Stimulated activated CD8-positive, alpha-beta memory T cell treated with anti-CD3 and anti-CD28 coated beads, Interleukin-4, amount 100 ng/mL, for 1 hour (primary cell): Measurements from ENCODE around the gene POR.
"Not testable (repeated sequence)": the region's sequence is repeated elsewhere in the genome, so short reads cannot be mapped to it uniquely, and the experiment has no call there.

Experiments used
- DNase-seq, 2 donors: peaks; one replicate each; pipeline ENCODE4 v3.0.0-alpha.2; 2020; ENCODE audit warnings: low read depth in 2 of 2, low spot score in 1 of 2

POR gene

DNA sequence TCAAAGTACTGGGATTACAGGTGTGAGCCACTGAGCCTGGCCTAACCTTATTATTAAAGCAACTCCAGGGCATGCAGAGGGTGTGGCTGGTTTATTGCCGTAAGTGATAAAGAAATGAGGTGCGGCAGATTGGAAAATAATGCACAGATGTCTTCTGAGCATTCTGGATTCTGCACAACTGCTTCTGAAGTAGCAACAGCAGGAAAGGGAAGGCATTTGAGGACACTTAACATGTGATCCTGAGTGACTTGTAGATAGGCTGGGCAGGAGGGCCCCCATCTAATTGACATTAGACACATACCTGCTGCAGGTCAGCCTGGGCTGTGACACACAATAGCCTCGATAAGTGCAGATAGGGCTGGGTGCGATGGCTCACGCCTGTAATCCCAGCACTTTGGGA, 30.5 kb upstream of the POR start:
- no peak for DNase-seq

DNA sequence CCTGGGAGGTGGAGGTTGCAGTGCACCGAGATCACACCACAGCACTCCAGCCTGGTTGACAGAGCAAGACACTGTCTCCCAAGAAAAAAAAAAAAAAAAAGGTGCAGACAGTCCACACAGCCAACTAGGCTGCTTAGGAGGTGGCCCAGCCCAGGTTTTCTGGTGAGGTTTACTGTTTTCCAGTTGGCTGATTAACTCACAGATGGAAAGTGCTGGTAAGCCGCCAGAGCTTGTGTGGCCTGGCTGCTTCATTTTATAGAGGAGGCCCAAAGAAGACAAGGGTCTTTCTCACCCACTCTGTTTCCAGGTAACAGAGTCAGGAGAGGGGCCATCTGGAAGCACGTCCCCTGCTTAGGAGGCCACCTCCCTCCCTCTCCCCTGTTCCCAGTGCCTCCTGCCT, 29.9 kb upstream of the POR start:
- no peak for DNase-seq

DNA sequence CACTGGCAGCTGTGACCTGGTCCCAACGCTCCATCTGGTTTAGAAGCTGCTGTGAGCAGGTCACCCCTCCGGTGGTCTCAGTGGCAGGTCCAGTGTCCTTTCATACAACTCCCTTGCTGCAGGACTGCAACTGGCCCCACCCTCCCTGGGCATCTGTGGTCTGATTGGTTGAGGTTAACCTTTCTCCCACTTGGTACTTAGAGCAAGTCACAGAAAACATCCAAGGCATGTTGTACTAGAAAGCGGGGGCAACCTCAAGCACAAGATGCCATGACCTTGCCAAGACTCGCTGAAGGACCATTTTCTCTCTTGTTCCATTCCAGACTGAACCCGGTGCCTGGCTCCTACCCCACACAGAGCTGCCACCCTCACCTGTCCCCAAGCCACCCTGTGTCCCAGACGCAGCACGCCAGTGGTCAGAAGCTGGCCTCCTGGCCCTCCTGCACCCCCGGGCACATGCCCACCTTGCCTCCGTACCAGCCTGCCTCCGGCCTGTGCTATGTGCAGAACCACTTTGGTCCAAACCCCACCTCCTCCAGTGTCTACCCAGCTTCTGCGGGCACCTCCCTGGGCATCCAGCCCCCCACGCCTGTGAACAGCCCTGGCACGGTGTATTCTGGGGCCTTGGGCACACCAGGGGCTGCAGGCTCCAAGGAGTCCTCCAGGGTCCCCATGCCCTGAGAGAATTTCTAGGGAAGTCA, 27.1 kb upstream of the POR start:
- DNase-seq = no peak

DNA sequence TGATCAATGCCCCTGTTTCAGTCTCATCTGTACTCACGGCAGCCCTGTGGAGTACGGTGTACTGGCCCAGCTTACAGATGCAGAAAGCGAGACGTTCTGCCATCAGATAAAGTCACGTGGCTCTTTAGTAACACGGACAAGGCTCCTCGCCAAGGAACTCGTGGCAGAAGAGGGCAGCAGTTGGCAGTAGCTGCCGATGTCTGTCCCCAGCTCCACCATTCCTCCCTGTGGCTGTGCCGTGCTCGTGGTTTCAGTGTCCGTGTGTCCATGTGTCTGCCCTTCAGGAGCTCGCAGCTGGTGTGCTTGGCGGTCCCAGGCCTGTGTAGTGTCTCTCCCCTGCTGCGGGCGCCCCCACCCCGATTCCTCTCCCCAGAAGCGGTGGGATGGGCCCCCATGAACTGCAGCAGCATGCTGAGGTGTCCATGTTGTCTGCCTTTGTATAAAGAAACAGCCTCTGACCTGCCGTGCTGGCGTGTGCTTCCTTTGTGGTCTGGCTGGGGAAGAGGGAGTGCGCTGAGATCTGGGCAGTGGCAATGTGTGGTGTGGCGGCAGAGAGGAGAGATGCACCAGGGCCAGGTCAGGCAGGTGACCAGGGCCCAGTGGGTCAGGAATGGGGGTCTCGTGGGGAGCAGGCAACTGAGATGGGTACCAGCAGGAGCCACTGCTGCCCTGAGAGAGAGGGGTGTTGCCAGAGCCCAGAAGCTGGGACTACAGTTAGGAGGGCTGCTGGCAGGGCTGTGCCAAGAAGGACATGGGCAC, 26.3 kb upstream of the POR start:
- no peak for DNase-seq

DNA sequence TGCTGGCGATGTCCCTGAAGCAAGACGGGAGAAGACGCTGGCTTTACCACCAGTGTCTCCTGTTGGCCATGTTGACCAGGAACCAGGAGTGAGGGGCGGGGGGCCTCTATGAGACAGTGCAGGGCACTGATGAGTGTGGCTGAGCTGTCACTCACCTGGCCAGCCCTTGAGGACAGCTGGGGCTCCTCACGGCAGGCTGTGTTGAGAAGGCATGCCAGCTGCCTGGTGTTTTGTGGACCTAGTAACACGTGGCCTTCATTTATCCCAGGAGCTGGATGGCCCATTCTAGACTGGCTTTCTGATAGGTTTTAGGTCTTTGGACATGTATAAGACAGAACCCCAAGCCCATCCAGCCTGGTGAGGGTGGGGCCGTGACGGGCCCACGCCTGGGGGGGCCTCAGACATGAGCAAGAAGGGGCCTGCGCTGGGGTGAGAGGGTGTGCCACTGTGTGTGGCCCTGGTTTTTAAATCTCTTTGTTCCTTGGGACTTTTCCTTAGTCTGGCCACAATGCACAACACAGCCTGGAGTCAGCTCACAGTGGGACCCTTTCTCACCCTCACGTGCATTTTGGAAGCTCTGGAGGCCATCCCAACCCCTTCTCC, 25.6 kb upstream of the POR start:
- DNase-seq = no peak

DNA sequence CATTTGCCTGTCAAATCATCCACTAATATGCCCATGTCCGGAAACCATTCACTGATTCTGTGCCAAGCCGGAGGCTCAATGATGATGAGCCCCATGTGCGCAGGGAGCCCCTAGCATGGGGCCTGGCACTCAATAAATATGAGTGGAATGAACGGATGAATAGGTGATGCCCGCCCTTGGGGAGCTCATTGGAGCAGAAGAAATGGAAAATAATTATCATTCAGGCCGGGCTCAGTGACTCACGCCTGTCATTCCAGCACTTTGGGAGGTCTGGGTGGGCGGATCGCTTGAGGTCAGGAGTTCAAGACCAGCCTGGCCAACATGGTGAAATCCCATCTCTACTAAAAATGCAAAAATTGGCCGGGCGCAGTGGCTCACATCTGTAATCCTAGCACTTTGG, 25.1 kb upstream of the POR start:
- DNase-seq = no peak

DNA sequence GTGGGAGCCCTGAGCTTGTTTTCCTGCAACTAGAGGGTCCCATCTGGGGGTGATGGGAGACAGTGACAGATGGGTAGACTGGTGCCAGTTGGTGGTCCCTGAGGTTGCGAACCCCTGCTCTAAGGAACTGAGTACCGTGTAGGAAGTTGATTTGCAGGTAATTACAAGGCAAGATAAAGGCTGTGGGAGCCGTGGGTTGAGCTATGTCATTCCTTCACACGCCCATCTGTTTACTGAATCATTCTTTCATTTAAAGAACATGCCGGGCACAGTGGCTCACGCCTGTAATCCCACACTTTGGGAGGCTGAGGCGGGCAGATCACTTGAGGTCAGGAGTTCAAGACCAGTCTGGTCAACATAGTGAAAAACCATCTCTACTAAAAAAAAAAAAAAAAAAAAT, 23.7 kb upstream of the POR start:
- DNase-seq = not testable (repeated sequence)

DNA sequence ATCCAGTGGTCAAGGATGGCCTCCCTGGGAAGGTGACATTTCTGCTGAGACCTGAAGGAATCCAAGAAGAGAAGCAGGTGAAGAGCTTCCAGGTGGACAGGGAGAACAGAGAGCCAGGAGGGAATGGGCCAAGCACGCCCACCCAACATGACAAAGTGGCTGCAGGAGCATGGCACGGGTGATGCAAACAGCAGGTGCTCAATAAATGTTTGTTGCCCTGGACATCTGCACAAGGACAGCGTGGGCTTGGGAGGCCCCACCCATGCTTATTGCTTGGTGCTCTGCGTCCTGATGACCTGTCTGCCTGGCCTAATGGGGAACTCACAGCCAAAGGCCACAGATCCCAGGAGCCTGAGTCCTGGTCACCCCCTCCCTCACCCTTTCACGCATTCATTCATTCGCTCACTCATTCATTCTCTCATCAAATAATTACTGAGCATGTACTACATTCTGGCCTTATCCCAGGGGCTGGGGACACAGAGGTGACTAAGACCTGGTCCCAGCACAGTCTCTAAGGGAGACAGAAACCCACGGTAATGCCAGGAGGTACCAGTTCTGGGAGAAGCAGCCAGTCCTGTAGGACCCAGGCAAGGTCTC, 23.0 kb upstream of the POR start:
- DNase-seq = no peak

DNA sequence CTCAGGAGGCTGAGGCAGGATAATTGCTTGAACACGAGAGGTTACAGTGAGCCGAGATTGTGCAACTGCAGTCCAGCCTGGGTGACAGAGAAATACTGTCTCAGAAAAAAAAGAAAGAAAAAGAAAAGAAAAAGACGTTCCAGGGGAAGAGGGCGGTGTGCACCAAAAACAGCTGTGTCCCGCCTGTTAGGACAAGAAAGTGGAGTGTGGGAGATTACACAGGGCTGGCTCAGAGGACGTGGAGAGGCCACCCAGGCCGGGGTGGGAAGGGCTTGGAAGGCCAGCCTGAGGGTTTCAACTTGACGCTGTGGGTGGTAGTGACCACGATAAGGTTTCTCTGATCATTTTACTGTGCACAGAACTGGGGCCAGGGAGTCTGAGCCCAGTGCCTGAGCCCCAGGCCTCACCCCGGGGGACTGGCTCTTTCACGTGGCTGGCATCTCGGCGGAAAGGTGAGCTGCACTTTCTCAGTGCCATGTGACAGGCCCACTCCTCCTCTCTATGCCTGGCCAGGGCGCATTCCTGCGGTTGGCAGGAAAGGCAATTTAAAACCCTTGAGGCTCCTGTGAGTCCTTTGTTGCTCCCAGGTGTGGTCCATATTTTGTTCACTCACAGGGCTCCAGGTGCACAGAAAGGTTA, 22.2 kb upstream of the POR start:
- DNase-seq = no peak

DNA sequence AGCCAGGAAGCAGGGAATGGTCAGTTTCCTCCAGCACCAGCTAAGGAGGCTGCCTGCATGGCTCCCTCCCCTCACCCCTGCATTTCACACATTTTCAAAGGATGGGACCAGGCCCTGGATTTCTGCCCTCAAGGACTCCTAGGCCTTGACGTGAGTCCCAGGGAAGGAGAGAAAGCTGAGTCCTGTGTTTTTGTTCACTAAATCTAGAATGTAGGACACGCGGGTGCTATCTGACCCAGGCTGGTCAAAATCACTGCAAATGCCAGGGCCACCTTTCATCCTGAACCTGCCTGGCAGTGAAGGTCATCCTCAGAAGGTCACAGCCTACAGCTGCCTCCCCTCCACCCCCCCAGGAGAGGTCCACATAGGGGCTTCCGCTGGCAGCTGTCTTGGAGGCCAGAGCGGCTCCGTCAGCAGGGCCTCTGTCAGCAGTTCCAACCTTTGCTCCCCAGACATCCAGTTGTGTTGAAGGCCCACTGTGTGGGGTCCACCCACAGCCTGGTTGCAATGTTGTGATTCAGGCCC, 18.1 kb upstream of the POR start:
- DNase-seq = no peak

DNA sequence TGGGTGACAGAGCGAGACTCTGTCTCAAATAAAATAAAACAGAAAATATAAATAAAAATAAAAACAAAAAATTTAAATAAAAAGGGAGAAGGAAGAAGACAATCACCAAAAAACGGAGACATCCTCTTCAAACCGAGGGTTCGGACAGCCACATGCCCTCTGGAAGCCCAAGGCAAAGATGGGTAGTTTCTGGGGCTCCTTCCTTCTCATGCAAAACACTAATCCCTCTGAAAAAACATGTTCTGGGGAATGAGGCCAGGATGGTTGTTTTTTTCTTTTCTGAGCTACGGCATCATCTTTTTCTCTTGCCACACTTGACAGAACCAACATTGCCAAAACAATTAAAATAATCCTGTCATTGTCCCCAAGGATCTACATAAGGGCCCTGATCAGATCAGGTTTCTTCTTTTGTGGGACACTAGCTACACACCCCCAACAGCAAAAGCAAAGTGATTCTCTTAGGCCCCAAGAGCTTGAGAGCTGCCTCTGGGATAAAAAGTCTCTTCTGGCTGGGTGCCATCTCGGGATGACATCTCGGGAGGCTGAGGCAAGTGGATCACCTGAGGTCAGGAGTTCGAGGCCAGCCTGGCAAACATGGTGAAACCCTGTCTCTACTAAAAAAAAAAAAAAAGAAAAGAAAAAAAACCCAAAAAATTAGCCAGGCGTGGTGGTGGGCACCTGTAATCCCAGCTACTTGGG, 14.2 kb upstream of the POR start:
- no peak for DNase-seq

DNA sequence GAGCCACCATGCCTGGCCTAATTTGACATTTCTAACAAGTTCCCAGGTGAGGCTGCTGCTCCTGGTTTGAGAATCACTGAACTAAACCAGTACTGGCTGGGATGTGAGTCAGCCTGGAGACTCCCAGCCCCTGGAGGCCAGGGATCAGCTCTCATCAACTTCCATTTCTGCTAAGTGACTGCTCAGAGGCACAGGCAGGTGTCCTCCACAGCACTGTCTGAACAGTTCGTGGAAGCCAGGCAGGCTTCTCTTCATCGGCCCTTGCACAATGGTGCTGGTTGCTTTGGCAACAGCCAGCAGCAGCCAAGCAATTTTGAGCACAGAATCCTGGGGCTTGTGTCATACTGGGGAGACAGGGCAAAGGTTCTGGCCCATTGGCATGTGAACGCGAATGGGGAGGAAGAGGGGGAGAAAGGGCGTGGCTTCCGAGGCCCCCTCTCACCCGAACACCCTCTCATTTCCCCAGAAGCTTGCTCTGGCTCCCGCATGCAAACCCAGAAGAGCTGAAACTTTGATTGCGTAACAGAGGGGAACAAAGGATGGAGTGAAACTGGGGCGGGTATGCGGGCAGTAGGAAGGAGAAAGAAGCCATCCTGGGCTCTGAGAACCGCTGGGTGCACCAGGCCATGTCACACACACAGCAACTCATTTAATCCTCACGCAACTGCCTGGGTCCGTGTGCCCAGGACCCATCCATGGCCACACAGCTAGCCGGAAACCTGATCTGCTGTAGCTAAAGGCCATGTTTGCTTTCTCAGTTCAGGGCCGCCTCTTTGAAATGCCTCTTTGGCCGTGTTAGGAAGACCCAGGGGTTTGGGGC, 9.0 kb upstream of the POR start:
- no peak for DNase-seq

DNA sequence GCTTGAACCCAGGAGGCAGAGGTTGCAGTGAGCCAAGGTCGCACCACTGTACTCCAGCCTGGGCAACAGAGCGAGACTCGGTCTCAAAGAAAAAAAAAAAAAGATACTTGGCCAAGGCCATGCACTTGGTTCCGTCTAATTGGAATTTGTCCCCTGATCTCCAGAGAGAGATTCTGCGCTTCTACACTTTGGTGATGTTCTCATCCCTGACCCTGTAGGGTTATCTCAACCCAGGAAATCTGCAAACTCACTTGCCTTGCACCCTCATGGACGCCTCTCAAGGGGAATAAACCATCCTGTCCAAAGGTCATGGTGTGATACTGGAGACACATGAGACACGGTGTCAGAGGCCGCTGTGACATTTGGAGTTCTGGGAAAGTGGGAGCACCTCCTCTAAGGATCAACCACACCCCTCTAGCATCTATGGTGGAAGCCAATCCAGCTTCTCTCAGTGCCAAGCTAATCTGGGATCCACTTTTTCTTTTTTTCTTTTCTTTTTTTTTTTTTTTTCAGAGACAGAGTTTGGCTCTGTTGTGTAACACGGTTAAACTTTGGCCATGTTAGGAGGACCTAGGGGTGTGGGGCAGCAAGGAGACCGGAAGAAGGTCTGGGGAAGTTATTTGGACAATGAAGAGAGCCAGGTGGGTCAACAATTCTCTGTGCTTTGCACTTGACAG, 7.8 kb upstream of the POR start:
- DNase-seq = no peak

DNA sequence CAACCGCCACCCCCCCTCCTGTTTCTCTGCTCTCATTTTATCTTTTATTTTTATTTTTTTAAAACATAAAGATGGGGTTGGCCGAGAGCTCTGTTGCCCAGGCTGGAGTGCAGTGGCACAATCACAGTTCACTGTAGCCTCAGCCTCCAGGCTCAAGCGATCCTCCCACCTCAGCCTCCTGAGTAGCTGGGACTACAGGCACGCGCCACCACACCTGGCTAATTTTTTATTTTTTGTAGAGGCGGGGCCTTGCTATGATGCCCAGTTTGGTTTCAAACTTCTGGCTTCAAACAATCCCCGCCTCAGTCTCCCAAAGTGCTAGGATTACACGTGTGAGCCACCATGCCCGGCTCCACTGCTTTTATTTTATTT, 7.3 kb upstream of the POR start:
- DNase-seq = not testable (repeated sequence)

DNA sequence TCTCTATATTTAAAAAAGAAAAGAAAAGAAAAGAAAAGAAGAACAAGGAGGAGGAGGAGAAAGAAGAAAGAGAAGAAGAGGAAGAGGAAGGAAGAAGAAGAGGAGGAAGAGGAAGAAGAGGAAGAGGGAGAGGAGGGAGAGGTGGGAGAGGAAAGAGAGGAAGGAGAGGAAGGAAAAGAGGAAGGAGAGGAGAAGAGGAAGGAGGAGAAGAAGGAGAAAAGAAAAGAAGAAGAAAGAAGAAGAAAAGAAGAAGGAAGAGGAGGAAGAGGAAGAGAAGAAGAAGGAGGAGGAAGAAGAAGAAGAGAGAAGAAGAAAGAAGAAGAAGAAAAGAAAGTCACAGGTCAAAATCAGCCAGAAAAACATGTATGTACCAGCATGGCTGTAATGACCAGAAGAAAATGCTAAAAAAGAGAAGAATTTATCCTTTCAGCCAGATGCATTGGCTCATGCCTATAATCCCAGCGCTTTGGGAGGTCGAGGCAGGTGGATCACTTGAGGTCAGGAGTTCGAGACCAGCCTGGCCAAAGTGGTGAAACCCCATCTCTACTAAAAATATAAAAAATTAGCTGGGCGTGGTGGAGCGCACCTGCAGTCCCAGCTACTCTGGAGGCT, 5.3 kb upstream of the POR start:
- DNase-seq = no peak

DNA sequence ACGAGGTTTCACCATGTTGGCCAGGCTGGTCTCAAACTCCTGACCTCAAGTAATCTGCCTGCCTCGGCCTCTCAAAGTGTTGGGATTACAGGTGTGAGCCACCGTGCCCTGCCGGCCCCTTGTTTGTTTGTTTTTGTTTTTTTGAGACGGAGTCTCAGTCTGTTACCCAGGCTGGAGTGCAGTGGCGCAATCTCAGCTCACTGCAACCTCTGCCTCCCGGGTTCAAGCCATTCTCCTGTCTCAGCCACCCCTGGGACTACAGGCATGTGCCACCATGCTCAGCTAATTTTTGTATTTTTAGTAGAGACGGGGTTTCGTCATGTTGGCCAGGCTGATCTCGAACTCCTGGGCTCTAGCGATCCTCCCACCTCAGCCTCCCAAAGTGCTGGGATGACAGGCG, 3.8 kb upstream of the POR start:
- not testable (repeated sequence) for DNase-seq

DNA sequence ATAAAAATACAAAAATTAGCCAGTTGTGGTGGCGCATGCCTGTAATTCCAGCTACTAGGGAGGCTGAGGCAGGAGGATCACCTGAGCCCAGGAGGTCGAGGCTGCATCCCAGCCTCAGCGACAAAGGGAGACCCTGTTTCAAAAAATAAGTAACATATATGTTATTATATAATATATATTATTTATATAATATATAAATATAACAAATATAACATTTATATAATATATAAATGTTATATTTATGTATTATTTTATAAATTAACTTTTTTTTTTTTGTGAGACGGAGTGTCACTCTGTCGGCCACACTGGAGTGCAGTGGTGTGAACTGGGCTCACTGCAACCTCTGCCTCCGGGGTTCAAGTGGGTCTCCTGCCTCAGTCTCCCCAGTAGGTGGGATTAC, 1.5 kb upstream of the POR start:
- DNase-seq = no peak

DNA sequence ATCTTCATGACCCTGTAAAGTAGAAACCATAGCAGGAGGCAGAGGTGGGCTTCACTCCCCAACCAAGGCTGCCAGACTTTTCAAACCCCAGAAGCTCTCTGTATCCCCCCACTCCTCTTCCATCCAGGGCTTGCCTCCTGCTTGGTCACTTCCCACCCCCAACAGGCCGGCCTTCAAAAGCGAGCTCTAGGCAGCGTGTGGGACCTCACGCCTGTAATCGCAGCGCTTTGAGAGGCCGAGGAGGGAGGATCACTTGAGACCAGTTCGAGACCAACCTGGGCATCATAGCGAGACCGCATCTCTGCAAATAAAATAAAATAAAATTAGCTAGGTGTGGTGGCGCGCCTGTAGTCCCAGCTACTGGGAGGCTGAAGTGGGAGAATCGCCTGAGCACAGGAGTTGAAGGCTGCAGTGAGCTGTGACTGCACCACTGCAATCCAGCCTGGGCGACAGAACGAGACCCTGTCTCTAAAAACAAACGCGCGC, 743 bp upstream of the POR start:
- no peak for DNase-seq
